22Rv1 (cell line): ENCODE data around the gene ZBTB4.

Source experiments
- H3K27ac ChIP-seq: fragments of 450-650 bp; 2 replicates; pipeline ENCODE4 v1.5.1; 2017
- ZFX ChIP-seq: fragments of 450-650 bp; IDR thresholded peaks from 2 replicates; pipeline ENCODE4 v1.6.1; 2017; ENCODE audit warnings: antibody characterized with exemption, borderline replicate concordance
- TF ChIP-seq, protein P1 (sequence below): fragments of 450-650 bp; IDR thresholded peaks from 2 replicates; pipeline ENCODE4 v1.5.1; 2017; ENCODE audit warnings: mild to moderate bottlenecking

ZBTB4 gene

DNA sequence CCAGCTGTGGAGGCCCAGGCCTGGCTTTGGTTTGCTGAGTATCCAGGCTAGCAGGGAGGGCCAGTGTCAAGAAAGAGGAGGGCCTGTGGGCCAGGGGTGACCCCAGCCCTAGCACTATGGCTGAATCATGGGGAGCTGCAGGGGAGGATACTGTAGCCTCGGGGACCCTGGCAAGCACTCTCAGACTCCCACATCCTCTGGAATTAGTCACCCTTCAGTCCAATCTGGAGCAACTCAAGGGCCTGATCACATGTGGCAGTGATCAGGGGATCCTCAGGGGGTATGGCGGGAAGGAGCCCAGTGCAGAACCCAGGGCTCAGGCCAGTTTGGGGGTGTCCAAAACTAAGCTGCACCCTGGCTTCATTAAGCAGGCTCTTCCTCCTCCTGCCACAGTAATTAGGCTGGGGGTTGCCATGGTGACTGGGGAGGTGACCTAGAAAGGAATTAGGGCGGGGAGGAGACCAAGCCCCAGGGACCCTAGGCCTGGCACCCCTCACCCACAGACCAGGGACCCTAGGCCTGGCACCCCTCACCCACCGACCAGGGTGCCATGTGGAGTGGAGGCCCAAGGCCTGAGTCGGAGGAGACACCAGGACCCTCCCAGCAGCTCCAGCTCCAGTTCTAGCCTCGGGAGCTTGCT lies 66.0 kb downstream of the ZBTB4 start:
- no peak overlapping the region for H3K27ac ChIP-seq
- TF ChIP-seq ZFX, result no peak
- TF ChIP-seq, protein P1, sequence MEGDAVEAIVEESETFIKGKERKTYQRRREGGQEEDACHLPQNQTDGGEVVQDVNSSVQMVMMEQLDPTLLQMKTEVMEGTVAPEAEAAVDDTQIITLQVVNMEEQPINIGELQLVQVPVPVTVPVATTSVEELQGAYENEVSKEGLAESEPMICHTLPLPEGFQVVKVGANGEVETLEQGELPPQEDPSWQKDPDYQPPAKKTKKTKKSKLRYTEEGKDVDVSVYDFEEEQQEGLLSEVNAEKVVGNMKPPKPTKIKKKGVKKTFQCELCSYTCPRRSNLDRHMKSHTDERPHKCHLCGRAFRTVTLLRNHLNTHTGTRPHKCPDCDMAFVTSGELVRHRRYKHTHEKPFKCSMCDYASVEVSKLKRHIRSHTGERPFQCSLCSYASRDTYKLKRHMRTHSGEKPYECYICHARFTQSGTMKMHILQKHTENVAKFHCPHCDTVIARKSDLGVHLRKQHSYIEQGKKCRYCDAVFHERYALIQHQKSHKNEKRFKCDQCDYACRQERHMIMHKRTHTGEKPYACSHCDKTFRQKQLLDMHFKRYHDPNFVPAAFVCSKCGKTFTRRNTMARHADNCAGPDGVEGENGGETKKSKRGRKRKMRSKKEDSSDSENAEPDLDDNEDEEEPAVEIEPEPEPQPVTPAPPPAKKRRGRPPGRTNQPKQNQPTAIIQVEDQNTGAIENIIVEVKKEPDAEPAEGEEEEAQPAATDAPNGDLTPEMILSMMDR, result no peak

DNA sequence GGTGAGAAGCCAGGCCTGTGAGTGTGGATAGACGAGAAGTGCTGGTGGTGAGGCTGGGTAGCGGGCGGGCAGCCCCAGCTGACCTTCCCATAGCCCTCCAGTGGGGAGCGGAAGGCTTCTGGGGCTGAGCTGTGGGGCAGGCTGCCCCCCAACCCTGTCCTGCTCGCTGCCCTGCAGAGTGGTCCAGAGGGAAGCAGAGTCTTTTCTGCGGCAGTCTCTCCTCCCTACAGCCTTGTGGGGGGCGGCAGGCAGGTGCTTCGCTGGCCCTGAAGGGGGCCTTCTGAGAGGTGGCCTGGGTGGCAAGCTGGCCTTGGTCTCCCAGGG lies 68.0 kb downstream of the ZBTB4 start:
- no peak overlapping the region for H3K27ac ChIP-seq

DNA sequence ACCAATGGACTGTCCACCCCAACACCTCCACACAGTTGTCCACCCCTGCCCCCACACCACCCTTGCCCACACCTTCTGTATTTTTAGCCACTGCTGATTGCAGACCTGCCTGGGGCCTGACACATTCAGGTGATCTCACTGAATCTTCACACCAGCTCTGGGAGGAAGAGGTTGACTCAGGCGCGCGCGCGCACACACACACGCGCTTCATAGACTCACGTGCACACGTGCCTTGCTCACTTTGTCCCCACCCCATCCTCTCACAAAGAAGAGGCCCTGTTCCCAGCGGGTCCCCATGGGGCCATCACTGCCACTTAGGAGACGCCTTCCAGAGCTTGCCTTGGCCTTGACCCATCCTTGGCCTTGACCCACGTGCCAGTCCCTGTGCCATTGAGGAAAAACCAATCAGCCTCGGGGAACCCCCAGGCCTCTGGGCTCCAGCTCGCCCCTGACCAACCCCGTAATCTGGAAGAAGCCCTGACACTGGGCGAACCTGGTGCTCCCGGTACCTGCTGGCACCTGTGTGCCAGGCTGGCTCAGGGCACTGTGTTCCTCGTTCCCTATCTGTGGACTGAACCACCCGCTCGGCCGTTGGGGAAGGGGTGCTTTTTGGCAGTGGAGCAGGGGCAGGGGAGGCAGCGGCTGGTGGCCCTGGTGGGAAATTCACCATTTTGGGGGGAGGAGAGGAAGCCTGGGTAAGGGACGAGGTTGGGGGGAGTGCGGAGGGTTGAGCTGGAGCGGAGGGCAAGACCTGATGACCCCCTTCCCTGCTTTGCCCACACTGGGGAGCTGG lies 68.6 kb downstream of the ZBTB4 start:
- TF ChIP-seq, protein P1, result no peak
- no peak for TF ChIP-seq ZFX
- no peak overlapping the region for H3K27ac ChIP-seq

More for the DNA sequence above, 68.0 kb downstream of the ZBTB4 start:
- TF ChIP-seq, protein P1, result no peak
- TF ChIP-seq ZFX, result no peak

DNA sequence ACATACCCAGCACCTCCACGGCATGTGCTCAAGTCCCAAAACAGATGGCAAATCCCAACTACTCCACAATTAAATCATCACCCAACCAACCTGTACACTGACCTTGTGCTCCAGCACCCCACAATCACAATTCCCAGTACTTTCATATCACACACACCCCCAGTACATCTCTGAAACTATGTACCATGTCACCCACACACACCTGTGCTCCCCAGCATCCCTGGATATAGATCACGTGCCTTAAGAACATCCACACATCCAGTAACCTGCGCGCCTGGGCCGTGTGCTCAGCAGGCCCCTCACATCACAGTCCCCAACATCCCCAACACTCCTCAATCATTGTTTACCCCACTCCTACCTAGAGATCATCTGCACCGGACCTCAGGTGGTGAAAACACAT lies 69.7 kb downstream of the ZBTB4 start:
- H3K27ac ChIP-seq, result no peak overlapping the region
- TF ChIP-seq ZFX, result no peak
- TF ChIP-seq, protein P1, result no peak
